CD4-positive, alpha-beta T cell (primary cell): Measurements from ENCODE around the gene SHOC2. TPM values are rescaled to one million over a fixed set of nuclear protein-coding genes. Genes with fewer than 3 reads are reported as not detected.

Source experiments
- ATAC-seq: fragments of 200-7000 bp; cut with Tn5 transposase; one replicate; pipeline ENCODE4 v1.10.0; 2022; ENCODE audit warnings: mild to moderate bottlenecking; ENCODE audit not compliant: poor library complexity
- CTCF ChIA-PET: fragments of 350-600 bp; sonication (Branson Sonifier 250); formaldehyde crosslinking; loops from one replicate; lab custom pipeline; 2021; ENCODE audit warnings: antibody characterized with exemption, inconsistent platforms; lab: Charles Lee
- POLR2A ChIA-PET: fragments of 350-600 bp; sonication (Branson Sonifier 250); formaldehyde crosslinking; loops from one replicate; lab custom pipeline; 2021; ENCODE audit warnings: antibody characterized with exemption, inconsistent platforms; lab: Charles Lee
- DNase-seq, 14 experiments: peaks; one replicate each; pipeline ENCODE4 v3.0.0-alpha.2; 2013 to 2020; ENCODE audit warnings: mixed read lengths in 2 of 14
- H3K27ac ChIP-seq, 2 donors: one replicate each; pipeline versions ENCODE4 v1.5.1 to v1.7.0; 2013; ENCODE audit warnings: low read length in 2 of 2, low read depth in 1 of 2, mild to moderate bottlenecking in 1 of 2
- H3K27me3 ChIP-seq, 2 experiments: 1 replicate in 1 of 2; 2 replicates in 1 of 2; pipeline versions ENCODE4 v1.6.1 to v1.7.0; 2013; ENCODE audit warnings: low read length in 2 of 2, control low read depth in 1 of 2, mild to moderate bottlenecking in 1 of 2, moderate library complexity in 1 of 2; ENCODE audit not compliant: insufficient read depth in 2 of 2, control insufficient read depth in 1 of 2
- H3K36me3 ChIP-seq: one replicate; pipeline ENCODE4 v1.6.1; 2013; ENCODE audit warnings: low read length, control low read depth; ENCODE audit not compliant: insufficient read depth
- H3K4me1 ChIP-seq: one replicate; pipeline ENCODE4 v1.6.1; 2013; ENCODE audit warnings: low read length, control low read depth; ENCODE audit not compliant: insufficient read depth
- H3K4me3 ChIP-seq: one replicate; pipeline ENCODE4 v1.5.1; 2013; ENCODE audit warnings: mild to moderate bottlenecking, low read length, moderate library complexity
- H3K9me3 ChIP-seq, 2 experiments: 1 replicate in 1 of 2; 2 replicates in 1 of 2; pipeline versions ENCODE4 v1.6.1 to v1.7.0; 2013; ENCODE audit warnings: low read length in 2 of 2, mild to moderate bottlenecking in 2 of 2, control low read depth in 1 of 2, moderate library complexity in 1 of 2; ENCODE audit not compliant: control insufficient read depth in 1 of 2, insufficient read depth in 1 of 2
- H3K27ac Mint-ChIP-seq: one replicate; pipeline ENCODE4 v1.8.0; 2020; ENCODE audit warnings: mixed read lengths
- H3K27me3 Mint-ChIP-seq: one replicate; pipeline ENCODE4 v1.8.0; 2021; ENCODE audit warnings: mixed read lengths
- H3K36me3 Mint-ChIP-seq: one replicate; pipeline ENCODE4 v1.8.0; 2021; ENCODE audit warnings: low read depth, mixed read lengths
- H3K4me1 Mint-ChIP-seq: one replicate; pipeline ENCODE4 v1.8.0; 2021; ENCODE audit warnings: low read depth, mixed read lengths
- H3K4me3 Mint-ChIP-seq: one replicate; pipeline ENCODE4 v1.8.0; 2020; ENCODE audit warnings: mild to moderate bottlenecking, mixed read lengths
- H3K9me3 Mint-ChIP-seq: one replicate; pipeline ENCODE4 v1.8.0; 2020; ENCODE audit warnings: mixed read lengths
- CTCF ChIP-seq: fragments of 200-600 bp; IDR thresholded peaks from one replicate; pipeline ENCODE4 v1.8.0; 2022; ENCODE audit warnings: antibody characterized with exemption, mild to moderate bottlenecking
- intact Hi-C, 2 experiments: fragments of 100-400 bp; cut with DNase I in 1 of 2; cut with micrococcal nuclease in 1 of 2; formaldehyde crosslinking; loops; one replicate each; pipeline versions ENCODE4 v1.15.1 to v1.9.0; 2023 to 2025; cut with DNase I, micrococcal nuclease
- total RNA-seq, 174 experiments: library from RNA in 2 of 174; stranded (reverse) in 2 of 174; gene quantifications; one replicate each; pipeline ENCODE4 v1.2.3 and lab custom pipeline; 2021 to 2026

SHOC2 gene
- total RNA-seq, 2 experiments from 2014 or later: 65.9 to 66.9 TPM

GRCh38 chr10:110978204-110978603 lies 58.8 kb downstream of the SHOC2 start:
- H3K27ac Mint-ChIP-seq: no peak overlapping the region
- H3K4me1 Mint-ChIP-seq: peaks cover 62% of the 10 kb centered on the region
- no peaks in the 10 kb centered on the region for H3K27me3 Mint-ChIP-seq
- Histone ChIP-seq H3K36me3 (no peaks in the 10 kb centered on the region), H3K4me3 (no peak overlapping the region), H3K4me1 (no peaks in the 10 kb centered on the region), H3K27ac (no peak overlapping the region), H3K9me3 (no peaks in the 10 kb centered on the region), H3K27me3 (no peaks in the 10 kb centered on the region)
- ChIA-PET POLR2A (no interaction called here), CTCF (no interaction called here)
- H3K4me3 Mint-ChIP-seq: no peak overlapping the region
- H3K9me3 Mint-ChIP-seq: peaks cover 6% of the 10 kb centered on the region
- intact Hi-C loops: no loop called here
- TF ChIP-seq CTCF: no peak
- DNase-seq (no peak), ATAC-seq (no peak)
- H3K36me3 Mint-ChIP-seq: peaks cover 57% of the 10 kb centered on the region

GRCh38 chr10:110979611-110980010 lies 60.2 kb downstream of the SHOC2 start:
- H3K27ac Mint-ChIP-seq: peak overlapping the region; percentile 9
- Histone ChIP-seq H3K4me1 (no peaks in the 10 kb centered on the region), H3K9me3 (no peaks in the 10 kb centered on the region), H3K4me3 (no peak overlapping the region), H3K27ac (no peak overlapping the region), H3K27me3 (no peaks in the 10 kb centered on the region), H3K36me3 (no peaks in the 10 kb centered on the region)
- TF ChIP-seq CTCF: no peak
- H3K36me3 Mint-ChIP-seq: peaks cover 65% of the 10 kb centered on the region
- CTCF ChIA-PET: no interaction called here
- H3K9me3 Mint-ChIP-seq: peaks cover 6% of the 10 kb centered on the region
- no peak overlapping the region for H3K4me3 Mint-ChIP-seq
- DNase-seq (no peak), ATAC-seq (no peak)
- POLR2A ChIA-PET: no interaction called here
- no peaks in the 10 kb centered on the region for H3K27me3 Mint-ChIP-seq
- H3K4me1 Mint-ChIP-seq: peaks cover 62% of the 10 kb centered on the region
- intact Hi-C loops: no loop called here

- CTCF ChIA-PET: no interaction called here
- peak overlapping the region; percentile 1 for H3K27ac Mint-ChIP-seq
- Histone ChIP-seq H3K4me3 (no peak overlapping the region), H3K4me1 (no peaks in the 10 kb centered on the region), H3K36me3 (peaks cover under 1% of the 10 kb centered on the region), H3K9me3 (no peaks in the 10 kb centered on the region), H3K27me3 (no peaks in the 10 kb centered on the region), H3K27ac (no peak overlapping the region)
- H3K4me3 Mint-ChIP-seq: no peak overlapping the region
- H3K27me3 Mint-ChIP-seq: no peaks in the 10 kb centered on the region
- peaks cover 66% of the 10 kb centered on the region for H3K4me1 Mint-ChIP-seq
- no peak for DNase-seq
- no peak for ATAC-seq
- peaks cover 67% of the 10 kb centered on the region for H3K36me3 Mint-ChIP-seq
- intact Hi-C loops: no loop called here
- peaks cover 6% of the 10 kb centered on the region for H3K9me3 Mint-ChIP-seq
- no peak for TF ChIP-seq CTCF
- POLR2A ChIA-PET: no interaction called here
Measured at GRCh38 chr10:110980807-110981206, 61.4 kb downstream of the SHOC2 start.
